HS-27A (cell line): ENCODE data around the gene SOX6.

Experiments
- DNase-seq: peaks from one replicate; pipeline ENCODE4 v3.0.0-alpha.2; 2012; ENCODE audit warnings: low read depth, missing footprints

The SOX6 gene

GRCh38 chr11:16317712-16318111 lies 38.6 kb downstream of the SOX6 start:
- DNase-seq = no peak

GRCh38 chr11:16313846-16314245 lies 42.5 kb downstream of the SOX6 start:
- DNase-seq = no peak

- no peak for DNase-seq
These were observed 44.0 kb downstream of the SOX6 start for GRCh38 chr11:16312233-16312765.

- DNase-seq = no peak
These were observed 44.5 kb downstream of the SOX6 start for GRCh38 chr11:16311831-16312230.

- DNase-seq = no peak
These were observed 45.4 kb downstream of the SOX6 start for GRCh38 chr11:16310943-16311342.

- DNase-seq = no peak
These were observed 47.1 kb downstream of the SOX6 start for GRCh38 chr11:16309226-16309625.

- DNase-seq = no peak
These were observed 54.9 kb downstream of the SOX6 start for GRCh38 chr11:16301462-16301861.

GRCh38 chr11:16299884-16300782 lies 56.2 kb downstream of the SOX6 start:
- DNase-seq = no peak

- DNase-seq = no peak
These were observed 57.0 kb downstream of the SOX6 start for GRCh38 chr11:16299390-16299789.

GRCh38 chr11:16297332-16297731 lies 59.0 kb downstream of the SOX6 start:
- no peak for DNase-seq

- no peak for DNase-seq
These were observed 60.1 kb downstream of the SOX6 start for GRCh38 chr11:16296273-16296672.

- no peak for DNase-seq
These were observed 60.8 kb downstream of the SOX6 start for GRCh38 chr11:16295592-16295991.

GRCh38 chr11:16293204-16293681 lies 63.1 kb downstream of the SOX6 start:
- DNase-seq = no peak

GRCh38 chr11:16292167-16292859 lies 64.0 kb downstream of the SOX6 start:
- DNase-seq = no peak

GRCh38 chr11:16291729-16292128 lies 64.6 kb downstream of the SOX6 start:
- no peak for DNase-seq

- no peak for DNase-seq
These were observed 66.8 kb downstream of the SOX6 start for GRCh38 chr11:16289541-16289940.

- DNase-seq = no peak
These were observed 68.6 kb downstream of the SOX6 start for GRCh38 chr11:16287630-16288280.

GRCh38 chr11:16286095-16286494 lies 70.3 kb downstream of the SOX6 start:
- no peak for DNase-seq

GRCh38 chr11:16280256-16280682 lies 76.1 kb downstream of the SOX6 start:
- peak; percentile 26 for DNase-seq

- DNase-seq = no peak
These were observed 76.8 kb downstream of the SOX6 start for GRCh38 chr11:16279524-16279923.

- DNase-seq = no peak
These were observed 77.4 kb downstream of the SOX6 start for GRCh38 chr11:16278979-16279378.

- DNase-seq = no peak
These were observed 78.1 kb downstream of the SOX6 start for GRCh38 chr11:16278273-16278672.
